Myometrial cell (primary cell): ENCODE results near the gene AKR1E2. TPM values are rescaled to one million over a fixed set of nuclear protein-coding genes. Genes with fewer than 3 reads are reported as not detected.

Source experiments
- total RNA-seq: library from RNA; depleted of rRNA; stranded (reverse); fragments of >200 nt; gene quantifications from 2 replicates; pipeline ENCODE4 v1.2.3, GENCODE V29; 2015

AKR1E2 gene
- total RNA-seq = 2.0 and 6.4 TPM in 2 replicates

GRCh38 chr10:4825868-4826791 lies at the start of gene AKR1E2:
AKR1E2 (plus strand) TSS chr10:4826207; CDS start chr10:4826325, 118 bp downstream.

Other genes with a start within 250 kb of the AKR1E2 start
- 8.1 and 11.7 TPM in 2 replicates for gene AKR1C1, start 137.2 kb downstream of the AKR1E2 start, total RNA-seq
- gene AKR1C2, start 177.7 kb downstream of the AKR1E2 start, total RNA-seq = 4.6 and 5.0 TPM in 2 replicates